Measurements from ENCODE around the gene ARHGAP11A. TPM values are rescaled to one million over a fixed set of nuclear protein-coding genes. Genes with fewer than 3 reads are reported as not detected.

ARHGAP11A gene
- polyA plus RNA-seq, 1 experiment, result 9.1 TPM

DNA sequence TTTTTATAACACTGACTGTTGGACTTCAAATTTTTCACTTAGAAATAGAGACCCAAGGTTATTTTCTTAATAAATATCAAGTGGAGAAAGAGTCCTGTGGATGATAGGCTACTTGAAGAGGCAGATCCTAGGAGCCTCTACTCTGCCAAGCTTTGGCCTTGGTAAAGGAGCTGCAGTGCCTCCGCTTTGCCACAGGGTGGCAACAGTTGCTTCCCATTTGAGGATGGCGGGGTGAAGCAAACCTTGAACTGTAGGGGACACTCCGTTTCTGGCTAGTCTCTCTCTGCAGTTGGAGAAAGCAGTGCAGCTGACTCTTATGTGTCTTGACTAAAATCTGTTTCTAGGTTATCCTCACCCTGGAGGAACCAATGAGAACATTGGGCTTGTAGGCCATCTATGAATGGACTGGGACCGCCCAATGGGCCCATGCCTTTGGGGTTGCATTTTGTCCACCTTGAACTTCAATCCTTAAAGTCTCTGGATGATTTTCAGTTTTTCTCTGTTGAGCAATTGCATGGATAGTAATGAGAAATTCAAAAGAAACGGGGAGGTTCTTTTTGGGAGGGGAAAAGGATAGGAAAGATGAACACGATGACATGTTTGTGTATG, 36.0 kb downstream of the ARHGAP11A start:
- ChIA-PET CTCF (interaction anchor here (0.6 to 4.2 kb wide), 17 partner anchors 9 to 481 kb away, joined by 3 to 76 read pairs (median 7); partner anchors contain the start of gene SCG5), POLR2A (interaction anchor here (0.6 kb wide), 1 partner anchor 215 kb away, joined by 5 read pairs; no protein-coding TSS in a partner anchor)
- Histone ChIP-seq H3K4me3 (ENCODE audit: low read depth, low read length) (no peak overlapping the region), H3K9me3 (ENCODE audit: control insufficient read depth, insufficient read depth, low read length) (no peaks in the 10 kb centered on the region), H3K27ac (ENCODE audit: low read depth, low read length) (no peak overlapping the region), H3K27me3 (ENCODE audit: control insufficient read depth, insufficient read depth, low read length) (no peaks in the 10 kb centered on the region)
- peak; percentile 38 for DNase-seq (ENCODE audit: low read depth, low spot score)
- TF ChIP-seq, protein P1, sequence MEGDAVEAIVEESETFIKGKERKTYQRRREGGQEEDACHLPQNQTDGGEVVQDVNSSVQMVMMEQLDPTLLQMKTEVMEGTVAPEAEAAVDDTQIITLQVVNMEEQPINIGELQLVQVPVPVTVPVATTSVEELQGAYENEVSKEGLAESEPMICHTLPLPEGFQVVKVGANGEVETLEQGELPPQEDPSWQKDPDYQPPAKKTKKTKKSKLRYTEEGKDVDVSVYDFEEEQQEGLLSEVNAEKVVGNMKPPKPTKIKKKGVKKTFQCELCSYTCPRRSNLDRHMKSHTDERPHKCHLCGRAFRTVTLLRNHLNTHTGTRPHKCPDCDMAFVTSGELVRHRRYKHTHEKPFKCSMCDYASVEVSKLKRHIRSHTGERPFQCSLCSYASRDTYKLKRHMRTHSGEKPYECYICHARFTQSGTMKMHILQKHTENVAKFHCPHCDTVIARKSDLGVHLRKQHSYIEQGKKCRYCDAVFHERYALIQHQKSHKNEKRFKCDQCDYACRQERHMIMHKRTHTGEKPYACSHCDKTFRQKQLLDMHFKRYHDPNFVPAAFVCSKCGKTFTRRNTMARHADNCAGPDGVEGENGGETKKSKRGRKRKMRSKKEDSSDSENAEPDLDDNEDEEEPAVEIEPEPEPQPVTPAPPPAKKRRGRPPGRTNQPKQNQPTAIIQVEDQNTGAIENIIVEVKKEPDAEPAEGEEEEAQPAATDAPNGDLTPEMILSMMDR (IDR thresholded peaks at IDR 0.05; ENCODE audit: low read depth, low read length), result peak; percentile 98

DNA sequence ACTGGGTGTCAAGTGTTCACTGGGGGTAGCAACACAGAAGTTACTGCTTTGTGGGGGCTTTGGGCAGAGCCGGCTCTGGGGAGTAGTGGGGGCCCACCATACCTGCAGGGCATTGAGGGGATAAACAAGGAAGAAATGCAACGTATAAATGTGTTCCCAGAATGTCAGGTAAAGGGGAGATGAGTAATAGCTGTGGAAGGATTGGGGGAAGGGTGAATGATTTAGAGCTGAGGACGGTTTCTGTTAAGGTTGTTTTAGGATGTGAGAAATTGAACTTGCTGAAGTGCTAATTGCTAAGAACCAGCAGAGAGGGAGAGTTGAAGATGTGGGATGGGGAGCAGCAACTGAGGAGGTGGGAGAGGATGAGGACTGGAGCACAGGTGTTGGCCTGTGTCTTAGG, 36.9 kb downstream of the ARHGAP11A start:
- DNase-seq (ENCODE audit: low read depth, low spot score), result no peak
- CTCF ChIA-PET, result interaction anchor here (0.6 to 4.2 kb wide), 5 partner anchors 8 to 345 kb away, joined by 3 to 45 read pairs (median 4); no protein-coding TSS in a partner anchor
- Histone ChIP-seq H3K4me3 (ENCODE audit: low read depth, low read length) (no peak overlapping the region), H3K9me3 (ENCODE audit: control insufficient read depth, insufficient read depth, low read length) (no peaks in the 10 kb centered on the region), H3K27ac (ENCODE audit: low read depth, low read length) (peak overlapping the region; percentile 13), H3K27me3 (ENCODE audit: control insufficient read depth, insufficient read depth, low read length) (no peaks in the 10 kb centered on the region)
- TF ChIP-seq, protein P1 (IDR thresholded peaks at IDR 0.05; ENCODE audit: low read depth, low read length), result no peak
- POLR2A ChIA-PET, result no interaction called here

DNA sequence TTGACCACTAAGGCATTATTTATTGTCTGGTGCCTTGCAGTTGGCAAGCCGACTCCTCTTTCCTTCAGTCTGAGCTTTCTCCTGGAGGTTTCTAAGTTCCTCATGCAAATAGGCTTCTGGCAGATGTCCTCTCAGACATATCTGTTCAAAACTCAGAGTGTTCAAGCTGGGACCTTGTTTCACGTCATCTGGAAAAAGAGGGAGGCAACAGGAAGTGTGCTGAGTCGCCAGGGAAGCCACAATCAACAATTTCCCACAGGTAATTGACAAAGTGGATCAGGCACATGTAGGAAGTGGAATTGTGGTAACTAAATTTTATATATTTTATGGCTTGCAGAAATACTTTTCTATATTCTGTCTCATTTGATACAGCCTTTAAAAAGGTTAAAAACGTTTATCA, 40.8 kb downstream of the ARHGAP11A start:
- H3K27me3 ChIP-seq (ENCODE audit: control insufficient read depth, insufficient read depth, low read length), result no peaks in the 10 kb centered on the region
- H3K4me3 ChIP-seq (ENCODE audit: low read depth, low read length), result no peak overlapping the region
- CTCF ChIA-PET, result interaction anchor here (1.3 to 1.4 kb wide), 2 partner anchors 13 to 338 kb away, joined by 5 read pairs; no protein-coding TSS in a partner anchor
- POLR2A ChIA-PET, result interaction anchor here (0.8 kb wide), 1 partner anchor 514 kb away, joined by 3 read pairs; no protein-coding TSS in a partner anchor
- no peaks in the 10 kb centered on the region for H3K9me3 ChIP-seq (ENCODE audit: control insufficient read depth, insufficient read depth, low read length)
- TF ChIP-seq, protein P1 (IDR thresholded peaks at IDR 0.05; ENCODE audit: low read depth, low read length), result no peak
- no peak overlapping the region for H3K27ac ChIP-seq (ENCODE audit: low read depth, low read length)
- DNase-seq (ENCODE audit: low read depth, low spot score), result no peak

DNA sequence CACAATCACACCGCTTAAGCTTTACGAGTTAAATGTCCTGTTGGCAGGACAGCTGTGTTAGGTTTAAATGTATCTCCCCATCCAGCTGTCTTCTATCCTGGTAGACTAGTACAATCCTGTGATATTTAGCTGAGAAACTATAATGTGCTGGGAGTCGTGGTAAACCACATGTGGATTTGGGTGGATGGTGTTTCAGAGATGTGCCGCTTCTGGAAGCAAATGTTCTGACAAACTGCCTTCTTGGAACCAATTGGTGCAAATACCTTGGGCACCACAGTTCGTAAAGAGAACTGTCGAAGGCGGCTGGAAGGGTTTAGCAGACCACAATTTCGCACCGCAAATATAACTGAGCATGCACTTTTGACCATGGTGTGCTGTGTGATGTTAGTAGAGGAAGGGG, 41.2 kb downstream of the ARHGAP11A start:
- no peaks in the 10 kb centered on the region for H3K27me3 ChIP-seq (ENCODE audit: control insufficient read depth, insufficient read depth, low read length)
- TF ChIP-seq, protein P1 (IDR thresholded peaks at IDR 0.05; ENCODE audit: low read depth, low read length), result no peak
- no peaks in the 10 kb centered on the region for H3K9me3 ChIP-seq (ENCODE audit: control insufficient read depth, insufficient read depth, low read length)
- H3K27ac ChIP-seq (ENCODE audit: low read depth, low read length), result no peak overlapping the region
- ChIA-PET POLR2A (interaction anchor here (0.8 to 1.1 kb wide), 2 partner anchors 13 to 513 kb away, joined by 3 read pairs; no protein-coding TSS in a partner anchor), CTCF (interaction anchor here (0.5 to 1.4 kb wide), 3 partner anchors 13 to 337 kb away, joined by 3 to 5 read pairs (median 5); no protein-coding TSS in a partner anchor)
- H3K4me3 ChIP-seq (ENCODE audit: low read depth, low read length), result no peak overlapping the region
- no peak for DNase-seq (ENCODE audit: low read depth, low spot score)
